Measurements from ENCODE around the gene ATP6V1D.

- TF ChIP-seq CTCF (IDR thresholded peaks at IDR 0.05; ENCODE audit: low read length): no peak
- no peak for TF ChIP-seq EZH2 (IDR thresholded peaks at IDR 0.05; ENCODE audit: borderline replicate concordance, low read length)
Measured at GRCh38 chr14:67317822-67318221, 41.8 kb downstream of the ATP6V1D start.

All from OCI-LY1 (cell line).